ENCODE results near the gene CUX1.
"Not testable (repeated sequence)": the region's sequence is repeated elsewhere in the genome, so short reads cannot be mapped to it uniquely, and the experiment has no call there.

CUX1 gene

DNA sequence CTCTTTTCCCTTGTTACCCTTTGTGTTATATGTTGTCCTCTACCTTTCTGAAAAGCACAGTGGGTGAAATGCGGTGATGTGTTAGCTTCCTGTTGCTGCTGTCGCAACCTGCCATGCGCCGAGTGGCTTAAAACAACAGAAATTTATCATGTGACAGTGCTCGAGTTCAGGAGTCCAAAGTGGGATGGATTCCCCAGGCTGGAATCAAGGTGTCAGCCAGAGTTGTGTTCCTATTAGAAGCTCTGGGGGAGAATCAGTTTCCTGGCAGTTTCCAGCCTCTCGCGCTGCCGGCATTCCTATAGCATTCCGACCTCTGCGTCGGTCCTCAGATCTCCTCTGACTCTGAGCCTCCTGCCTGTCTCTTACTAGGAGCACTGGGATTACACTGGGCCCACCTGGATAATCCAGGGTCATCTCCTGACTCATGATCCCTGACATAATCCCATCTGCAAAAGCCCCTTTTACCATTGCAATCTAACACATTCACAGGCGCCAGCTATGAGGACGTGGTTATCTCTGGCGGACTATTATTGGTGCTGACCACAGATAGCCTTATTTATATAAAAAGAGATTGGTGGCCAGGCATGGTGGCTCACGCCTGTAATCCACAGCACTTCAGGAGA lies 207.5 kb downstream of the CUX1 start:
- DNase-seq (ENCODE audit: low read depth), result no peak
- TF ChIP-seq, protein P1, sequence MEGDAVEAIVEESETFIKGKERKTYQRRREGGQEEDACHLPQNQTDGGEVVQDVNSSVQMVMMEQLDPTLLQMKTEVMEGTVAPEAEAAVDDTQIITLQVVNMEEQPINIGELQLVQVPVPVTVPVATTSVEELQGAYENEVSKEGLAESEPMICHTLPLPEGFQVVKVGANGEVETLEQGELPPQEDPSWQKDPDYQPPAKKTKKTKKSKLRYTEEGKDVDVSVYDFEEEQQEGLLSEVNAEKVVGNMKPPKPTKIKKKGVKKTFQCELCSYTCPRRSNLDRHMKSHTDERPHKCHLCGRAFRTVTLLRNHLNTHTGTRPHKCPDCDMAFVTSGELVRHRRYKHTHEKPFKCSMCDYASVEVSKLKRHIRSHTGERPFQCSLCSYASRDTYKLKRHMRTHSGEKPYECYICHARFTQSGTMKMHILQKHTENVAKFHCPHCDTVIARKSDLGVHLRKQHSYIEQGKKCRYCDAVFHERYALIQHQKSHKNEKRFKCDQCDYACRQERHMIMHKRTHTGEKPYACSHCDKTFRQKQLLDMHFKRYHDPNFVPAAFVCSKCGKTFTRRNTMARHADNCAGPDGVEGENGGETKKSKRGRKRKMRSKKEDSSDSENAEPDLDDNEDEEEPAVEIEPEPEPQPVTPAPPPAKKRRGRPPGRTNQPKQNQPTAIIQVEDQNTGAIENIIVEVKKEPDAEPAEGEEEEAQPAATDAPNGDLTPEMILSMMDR (IDR thresholded peaks at IDR 0.05; ENCODE audit: control insufficient read depth, extremely low read depth, insufficient read depth), result no peak
- H3K4me3 ChIP-seq (ENCODE audit: low read depth, low read length), result no peak overlapping the region

DNA sequence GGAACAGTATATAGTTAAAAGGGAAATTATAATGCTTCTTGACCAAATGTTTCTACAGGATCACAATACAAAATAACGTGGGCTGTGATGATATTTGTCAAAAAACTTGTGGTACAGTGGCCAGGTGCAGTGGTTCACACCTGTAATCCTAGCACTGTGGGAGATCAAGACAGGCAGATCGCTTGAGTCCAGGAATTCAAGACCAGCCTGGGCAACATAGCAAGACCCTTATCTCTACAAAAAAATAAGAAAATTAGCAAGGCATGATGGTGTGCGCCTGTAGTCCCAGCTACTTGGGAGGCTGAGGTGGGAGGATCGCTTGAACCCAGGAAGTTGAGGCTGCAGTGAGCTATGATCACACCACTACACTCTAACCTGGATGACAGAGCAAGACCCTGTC lies 208.4 kb downstream of the CUX1 start:
- not testable (repeated sequence) for DNase-seq (ENCODE audit: low read depth); H3K4me3 ChIP-seq (ENCODE audit: low read depth, low read length)

DNA sequence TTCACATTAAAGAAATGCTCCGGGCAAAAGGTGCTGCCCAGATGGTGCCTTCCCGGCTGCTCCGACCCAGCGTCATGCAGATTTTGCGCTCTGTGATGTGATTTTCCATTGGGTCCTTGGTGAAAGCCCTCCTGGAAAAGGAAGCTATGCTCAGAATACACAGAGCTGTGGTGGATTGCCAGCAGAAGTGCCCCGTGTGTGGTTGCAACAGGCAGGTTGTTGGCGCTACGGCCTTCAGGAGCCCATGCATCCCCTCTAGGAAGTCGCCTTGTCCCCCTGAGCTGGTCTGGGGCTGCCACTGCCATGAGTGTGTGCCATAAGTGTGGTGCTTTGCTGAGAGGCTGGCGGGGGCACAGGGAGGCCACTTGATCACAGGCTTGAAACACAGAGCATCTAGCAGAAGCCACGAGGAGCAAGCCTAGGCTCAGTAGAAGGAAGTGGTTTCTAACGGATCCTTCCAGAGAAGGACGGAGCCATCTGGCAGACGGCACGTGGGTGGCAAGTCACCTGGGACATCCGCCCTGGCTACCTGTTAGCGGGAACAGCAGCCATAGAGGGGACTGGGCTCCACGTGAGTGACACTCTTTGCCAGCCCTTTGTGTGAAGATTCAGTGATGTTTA lies 210.9 kb downstream of the CUX1 start:
- DNase-seq (ENCODE audit: low read depth), result no peak
- no peak overlapping the region for H3K4me3 ChIP-seq (ENCODE audit: low read depth, low read length)
- TF ChIP-seq, protein P1 (IDR thresholded peaks at IDR 0.05; ENCODE audit: control insufficient read depth, extremely low read depth, insufficient read depth), result no peak

DNA sequence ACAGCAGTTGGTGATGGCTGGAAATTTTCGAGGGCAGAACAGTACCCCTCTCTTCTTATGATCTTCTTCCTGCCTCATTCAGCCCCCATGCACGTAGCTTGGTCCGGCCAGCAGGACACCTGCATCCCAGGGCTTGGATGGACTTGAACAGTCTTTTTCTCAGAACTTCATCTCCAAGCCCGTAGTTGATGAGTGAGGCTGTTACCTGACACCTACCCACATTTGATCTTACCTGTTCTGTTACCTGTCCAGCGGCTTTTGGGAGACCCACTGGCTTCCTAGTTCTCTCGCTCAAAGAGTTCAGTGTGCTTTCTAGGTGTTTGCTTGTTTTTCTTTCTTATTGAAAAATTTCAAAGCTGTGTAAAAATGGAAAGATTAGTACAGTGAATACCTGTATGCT lies 212.2 kb downstream of the CUX1 start:
- DNase-seq (ENCODE audit: low read depth), result peak; percentile 14
- H3K4me3 ChIP-seq (ENCODE audit: low read depth, low read length), result no peak overlapping the region
- TF ChIP-seq, protein P1 (IDR thresholded peaks at IDR 0.05; ENCODE audit: control insufficient read depth, extremely low read depth, insufficient read depth), result no peak

DNA sequence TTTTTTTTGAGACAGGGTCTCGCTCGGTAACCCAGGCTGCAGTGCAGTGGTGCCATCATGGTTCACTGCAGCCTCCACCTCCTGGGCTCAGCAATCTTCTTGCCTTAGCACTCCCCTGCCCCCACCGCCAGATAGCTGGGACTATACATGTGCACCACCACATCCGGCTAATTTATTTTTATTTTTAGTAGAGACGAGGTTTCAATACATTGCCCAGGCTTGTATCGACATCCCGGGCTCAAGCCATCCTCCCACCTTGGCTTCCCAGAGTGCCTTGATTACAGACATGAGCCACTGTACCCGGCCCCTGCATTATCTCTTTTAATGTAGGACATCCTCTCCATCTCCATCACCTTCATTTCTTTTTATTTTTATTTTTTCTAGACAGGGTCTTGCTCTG lies 213.3 kb downstream of the CUX1 start:
- DNase-seq (ENCODE audit: low read depth), result no peak
- TF ChIP-seq, protein P1 (IDR thresholded peaks at IDR 0.05; ENCODE audit: control insufficient read depth, extremely low read depth, insufficient read depth), result no peak
- no peak overlapping the region for H3K4me3 ChIP-seq (ENCODE audit: low read depth, low read length)

DNA sequence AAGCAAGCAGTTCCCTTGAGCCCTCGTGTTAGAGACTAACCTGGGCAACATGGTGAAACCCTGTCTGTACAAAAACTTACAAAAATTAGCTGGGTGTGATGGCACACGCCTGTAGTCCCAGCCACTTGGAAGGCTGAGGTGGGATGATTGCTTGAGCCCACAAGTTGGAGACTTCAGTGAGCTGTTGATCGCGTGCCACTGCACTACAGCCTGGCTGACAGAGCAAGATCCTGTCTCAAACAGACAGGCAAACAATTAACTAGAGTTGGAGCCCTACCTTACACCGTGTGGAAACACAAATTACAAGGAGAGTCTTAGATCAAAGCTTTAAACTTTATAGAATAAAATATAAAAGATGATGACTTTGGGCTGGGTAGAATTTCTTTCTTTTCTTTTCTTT lies 219.5 kb downstream of the CUX1 start:
- DNase-seq (ENCODE audit: low read depth), result no peak
- H3K4me3 ChIP-seq (ENCODE audit: low read depth, low read length), result no peak overlapping the region
- TF ChIP-seq, protein P1 (IDR thresholded peaks at IDR 0.05; ENCODE audit: control insufficient read depth, extremely low read depth, insufficient read depth), result no peak

DNA sequence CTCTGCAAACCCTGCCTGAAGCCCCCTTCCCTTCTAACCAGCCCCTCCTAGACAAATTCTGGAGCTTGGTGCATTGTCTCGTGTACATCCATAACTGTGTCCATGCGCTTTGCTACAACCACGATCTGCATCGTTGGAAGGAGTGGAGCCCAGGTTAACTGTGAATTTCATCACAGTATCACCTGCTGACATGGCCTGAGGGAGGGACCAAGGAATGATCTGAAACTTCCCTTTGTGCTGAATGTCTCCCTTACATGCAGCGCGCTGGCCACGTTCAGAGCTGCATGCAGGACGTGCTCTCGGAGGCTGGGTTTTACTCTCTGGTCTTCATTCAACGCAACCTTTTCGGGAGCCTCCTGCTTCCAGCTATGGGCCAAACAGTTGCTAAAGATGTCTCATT lies 222.3 kb downstream of the CUX1 start:
- DNase-seq (ENCODE audit: low read depth), result no peak
- no peak overlapping the region for H3K4me3 ChIP-seq (ENCODE audit: low read depth, low read length)
- TF ChIP-seq, protein P1 (IDR thresholded peaks at IDR 0.05; ENCODE audit: control insufficient read depth, extremely low read depth, insufficient read depth), result no peak
